Cortex of kidney (tissue), 1 donor: ENCODE results near the gene LMO1.

ENCODE experiments used
- DNase-seq: peaks from one replicate; lab custom pipeline; 2025; lab: John Stamatoyannopoulos, UW

Gene LMO1

GRCh38 chr11:8263109-8263768 lies 439 bp downstream of the LMO1 start:
- DNase-seq: no peak

GRCh38 chr11:8262552-8263108 lies 1.0 kb downstream of the LMO1 start:
- no peak for DNase-seq

GRCh38 chr11:8261921-8262551 lies 1.6 kb downstream of the LMO1 start:
- no peak for DNase-seq

DNA sequence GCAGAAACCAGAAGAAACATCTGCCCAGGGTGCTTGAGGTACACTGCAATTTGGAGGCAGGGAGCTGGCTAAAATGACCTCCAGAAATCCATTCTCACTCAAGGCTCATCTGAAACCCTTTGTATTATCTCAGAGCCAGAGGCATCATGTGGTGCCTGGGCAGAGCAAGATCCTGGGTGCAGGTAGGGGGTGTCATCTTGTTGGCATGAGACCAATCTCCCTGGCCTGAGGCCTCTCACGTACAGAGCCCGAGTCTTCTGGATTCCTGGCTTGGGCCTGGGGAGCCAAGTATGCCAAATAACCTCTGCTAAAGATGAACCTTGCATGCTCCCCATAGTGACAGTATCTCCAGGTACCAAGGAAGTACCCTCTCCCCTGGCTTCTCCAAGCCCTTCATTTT lies 2.4 kb downstream of the LMO1 start:
- no peak for DNase-seq

DNA sequence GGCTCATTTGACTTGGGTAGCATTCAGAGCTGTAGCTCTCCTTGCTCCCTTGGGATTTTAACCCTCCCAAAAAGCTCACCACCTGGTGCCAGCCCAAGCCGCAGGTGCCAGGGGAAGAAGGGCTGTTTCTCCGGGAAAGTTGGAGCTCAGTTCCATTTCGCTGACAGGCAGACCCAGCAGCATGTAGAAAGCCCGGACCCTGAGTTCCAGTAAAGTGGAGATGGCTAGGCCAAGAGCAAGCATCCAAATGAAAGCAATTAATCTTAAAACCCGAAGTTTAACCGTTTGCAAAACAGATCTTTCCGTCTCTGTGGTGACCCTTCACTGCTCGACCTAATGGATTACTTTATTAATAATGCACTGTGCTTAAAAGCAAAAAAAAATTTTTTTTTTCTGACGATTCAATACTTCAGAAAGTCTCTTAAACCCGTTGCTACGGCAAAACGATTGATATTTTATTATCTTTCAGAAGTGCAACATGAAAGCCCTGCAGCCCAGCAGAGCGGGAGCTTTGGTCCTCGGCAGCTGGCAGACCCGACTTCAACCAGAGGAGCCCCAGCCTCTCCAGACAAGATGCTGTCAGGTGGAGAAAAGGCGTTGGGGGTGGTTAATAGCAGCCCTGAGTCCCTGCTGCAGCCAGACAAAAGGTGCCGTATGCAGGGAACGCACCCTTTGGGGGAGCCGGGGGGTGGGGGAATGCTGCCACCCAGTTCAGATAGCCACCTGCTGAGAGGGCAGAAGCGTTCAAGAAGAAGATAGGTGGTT lies 3.3 kb downstream of the LMO1 start:
- DNase-seq: no peak

DNA sequence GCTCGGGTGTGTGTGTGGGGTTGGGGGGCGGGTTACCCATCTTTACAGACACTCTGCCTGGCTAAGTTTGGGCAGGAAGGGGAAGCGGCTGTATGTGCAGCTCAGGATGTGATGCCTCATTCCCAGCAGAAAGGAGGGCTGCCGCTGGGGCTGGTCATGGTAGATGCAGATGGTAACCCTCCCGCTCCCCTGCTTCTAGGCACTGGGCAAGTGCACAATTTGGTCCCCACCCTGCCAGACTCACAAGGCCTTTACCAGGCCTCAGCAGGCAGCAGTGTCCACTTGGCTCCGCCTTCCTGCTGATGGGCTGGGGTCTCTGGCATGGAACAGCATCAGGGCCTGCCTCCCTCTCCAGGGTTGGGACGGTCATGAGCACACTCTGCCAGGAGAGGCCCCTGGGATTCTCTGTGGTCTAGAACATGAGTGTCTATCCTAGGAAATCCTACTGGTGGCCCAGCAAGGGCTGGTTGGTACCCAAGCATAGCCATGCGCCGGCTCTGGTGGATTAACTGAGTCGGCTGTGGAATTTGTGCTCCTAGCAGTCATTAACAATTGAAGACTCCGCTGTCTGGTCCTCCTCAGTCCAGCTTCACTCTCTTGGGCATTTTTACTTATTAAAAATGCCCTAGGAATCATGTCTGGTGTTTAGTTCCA lies 4.2 kb downstream of the LMO1 start:
- no peak for DNase-seq

- no peak for DNase-seq
Observed at GRCh38 chr11:8258784-8259183, 4.9 kb downstream of the LMO1 start.

GRCh38 chr11:8258289-8258688 lies 5.4 kb downstream of the LMO1 start:
- DNase-seq: no peak

DNA sequence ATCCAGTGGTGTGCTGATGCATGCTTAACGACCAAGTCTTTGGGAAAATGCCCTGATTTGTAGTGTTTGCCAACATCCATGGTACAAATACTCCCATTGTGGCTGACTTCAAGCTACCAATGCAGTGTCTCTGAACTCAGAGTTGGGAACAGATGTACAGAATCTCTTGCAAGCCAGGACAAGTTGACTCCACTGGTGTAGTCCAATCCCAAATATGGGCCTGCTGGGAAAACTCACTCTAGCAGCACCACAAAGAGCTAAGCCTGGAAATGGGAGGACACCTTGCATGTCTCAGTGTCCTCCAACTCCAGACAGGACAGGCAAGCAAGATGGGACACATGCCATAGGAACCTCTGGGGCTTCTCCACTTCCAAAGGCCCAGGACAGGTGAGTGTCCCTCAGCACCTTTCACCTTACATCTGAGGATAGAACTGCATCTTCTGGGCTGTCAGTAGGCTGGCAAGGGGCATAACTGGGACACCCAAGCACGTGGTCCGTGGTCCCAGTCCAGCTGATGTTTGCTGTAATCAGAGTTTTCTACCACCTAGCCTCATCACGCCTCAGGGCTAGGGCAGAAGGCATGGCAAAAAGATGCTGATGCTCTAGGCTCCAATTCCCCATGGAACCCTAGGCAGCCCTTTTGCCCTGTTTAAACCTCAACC lies 6.5 kb downstream of the LMO1 start:
- no peak for DNase-seq

- no peak for DNase-seq
Observed at GRCh38 chr11:8256271-8257002, 7.2 kb downstream of the LMO1 start.

GRCh38 chr11:8253566-8253965 lies 10.1 kb downstream of the LMO1 start:
- DNase-seq: no peak

GRCh38 chr11:8252946-8253345 lies 10.7 kb downstream of the LMO1 start:
- DNase-seq: no peak

DNA sequence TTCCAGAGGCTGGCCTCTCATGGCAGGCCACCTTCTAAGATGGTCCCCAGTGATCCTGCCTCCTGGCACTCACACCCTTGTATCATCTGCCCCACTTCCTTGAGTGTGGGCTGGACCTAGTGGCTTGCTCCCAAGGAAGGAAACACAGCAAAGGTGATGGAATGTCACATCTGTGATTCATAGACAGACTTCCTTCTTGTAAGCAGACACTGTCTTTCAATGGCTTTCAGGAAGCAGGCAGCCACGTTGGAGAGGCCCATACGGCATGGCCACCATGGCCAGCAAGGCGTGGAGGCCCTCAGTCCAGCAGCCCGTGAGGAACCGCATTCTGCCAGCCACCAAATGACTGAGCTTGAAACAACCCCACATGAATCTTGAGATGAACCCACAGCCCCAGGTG lies 11.3 kb downstream of the LMO1 start:
- no peak for DNase-seq

- DNase-seq: no peak
Observed at GRCh38 chr11:8251616-8252295, 11.9 kb downstream of the LMO1 start.

- DNase-seq: no peak
Observed at GRCh38 chr11:8250981-8251615, 12.6 kb downstream of the LMO1 start.

DNA sequence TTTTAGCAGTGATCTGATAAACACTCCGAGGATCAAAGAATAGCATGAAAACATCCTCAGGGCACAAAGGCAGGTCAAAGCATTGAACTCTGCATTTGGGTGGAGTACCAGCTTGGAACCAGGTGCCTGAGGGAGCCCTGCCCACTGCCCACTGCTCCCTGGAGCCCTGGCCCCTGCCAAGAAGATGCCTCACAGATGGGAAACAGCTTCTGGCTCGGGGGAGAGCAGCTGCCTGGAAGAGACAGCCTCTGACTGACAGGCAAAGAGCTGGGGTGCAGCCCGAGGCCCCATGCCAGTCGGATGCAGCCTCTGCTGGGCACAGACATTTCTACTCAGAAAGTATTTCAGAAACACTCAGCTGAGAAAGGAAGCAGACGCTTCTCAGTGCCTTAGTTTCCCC lies 13.2 kb downstream of the LMO1 start:
- DNase-seq: no peak

GRCh38 chr11:8249482-8249881 lies 14.2 kb downstream of the LMO1 start:
- no peak for DNase-seq

- no peak for DNase-seq
Observed at GRCh38 chr11:8248786-8249185, 14.9 kb downstream of the LMO1 start.

DNA sequence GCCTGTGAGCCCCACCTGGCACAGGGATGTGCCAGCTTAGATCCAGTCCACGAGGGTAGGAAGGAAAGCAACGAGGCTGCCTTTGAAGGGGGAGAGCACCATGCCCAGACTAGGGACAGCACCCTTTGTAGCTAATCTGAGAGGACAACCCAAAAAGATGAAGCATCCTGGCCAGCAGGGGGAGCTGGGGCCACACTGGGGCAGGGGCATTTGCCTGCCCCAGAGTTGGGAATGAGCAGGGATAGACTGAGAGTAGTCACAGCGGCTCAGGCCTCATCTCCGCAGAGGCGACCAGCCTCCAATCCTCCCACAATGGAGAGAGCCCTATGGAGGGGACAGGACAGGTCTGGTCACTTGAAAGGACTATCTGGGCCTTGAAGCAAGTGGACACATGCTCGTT lies 16.4 kb downstream of the LMO1 start:
- DNase-seq: no peak

DNA sequence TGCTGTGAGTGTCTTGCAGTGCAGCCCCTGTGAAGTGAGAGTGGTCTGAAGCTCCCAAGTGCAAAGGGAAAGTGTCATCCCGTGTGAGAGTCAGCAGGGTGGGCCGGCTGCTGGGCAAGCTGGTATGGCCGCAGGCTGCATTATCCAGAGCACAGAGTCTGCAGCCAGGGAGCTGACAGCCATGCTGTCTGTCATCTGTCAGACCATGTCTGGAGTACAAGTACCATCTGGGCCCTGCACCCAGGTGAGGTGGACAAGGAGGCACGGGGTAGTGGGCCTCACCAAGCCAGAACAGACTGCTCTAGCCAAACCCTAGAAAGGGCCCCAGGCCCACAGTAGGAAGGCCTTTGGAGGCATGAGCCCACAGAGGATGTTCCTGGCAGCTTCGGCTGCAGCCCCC lies 20.2 kb downstream of the LMO1 start:
- DNase-seq: no peak
